ENCODE data around the gene KIAA0753.

Gene KIAA0753

DNA sequence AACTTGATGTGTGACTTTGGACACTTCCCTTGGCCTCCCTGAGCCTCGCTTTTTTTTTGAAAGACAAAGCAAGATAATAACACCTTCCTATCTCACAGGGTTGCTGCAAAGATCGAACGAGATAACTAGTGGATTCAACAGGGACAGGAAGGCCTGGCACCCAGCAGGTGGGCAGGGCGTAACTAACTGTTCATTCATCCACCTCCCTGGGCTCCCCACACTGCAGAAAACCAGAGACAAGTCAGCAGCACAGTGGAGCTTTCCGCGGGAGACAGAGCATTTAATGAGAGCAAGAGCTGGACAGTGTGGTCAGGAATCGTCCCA, 43.9 kb upstream of the KIAA0753 start:
- no peak overlapping the region for H3K9ac ChIP-seq (ENCODE audit: low read length)
- no peak overlapping the region for H3K4me2 ChIP-seq (ENCODE audit: low read length)
- H3K79me2 ChIP-seq (ENCODE audit: low read length) = no peaks in the 10 kb centered on the region
- H3K36me3 ChIP-seq (replicated peaks; ENCODE audit: low read depth, low read length) = no peaks in the 10 kb centered on the region
- H3K27ac ChIP-seq (ENCODE audit: low read length) = no peak overlapping the region
- no peak overlapping the region for H3K4me3 ChIP-seq (ENCODE audit: low read length)
- H2AFZ ChIP-seq (ENCODE audit: low read depth, low read length) = no peak overlapping the region
- H3K27me3 ChIP-seq (ENCODE audit: low read depth, low read length) = no peaks in the 10 kb centered on the region
- no peaks in the 10 kb centered on the region for H3K9me3 ChIP-seq (ENCODE audit: insufficient read depth, low read length)
- TF ChIP-seq EZH2phosphoT487 (IDR thresholded peaks at IDR 0.05; ENCODE audit: low read depth) (no peak), CTCF (IDR thresholded peaks at IDR 0.05; ENCODE audit: low read depth, low read length) (no peak)
- no peaks in the 10 kb centered on the region for H3K4me1 ChIP-seq (ENCODE audit: low read length)
- no peaks in the 10 kb centered on the region for H4K20me1 ChIP-seq (ENCODE audit: insufficient read depth, low read length)

- H3K9me3 ChIP-seq (ENCODE audit: insufficient read depth, low read length) = no peaks in the 10 kb centered on the region
- no peak overlapping the region for H3K9ac ChIP-seq (ENCODE audit: low read length)
- H3K79me2 ChIP-seq (ENCODE audit: low read length) = no peaks in the 10 kb centered on the region
- H3K36me3 ChIP-seq (replicated peaks; ENCODE audit: low read depth, low read length) = no peaks in the 10 kb centered on the region
- TF ChIP-seq EZH2phosphoT487 (IDR thresholded peaks at IDR 0.05; ENCODE audit: low read depth) (no peak), CTCF (IDR thresholded peaks at IDR 0.05; ENCODE audit: low read depth, low read length) (no peak)
- no peaks in the 10 kb centered on the region for H3K27me3 ChIP-seq (ENCODE audit: low read depth, low read length)
- H3K4me3 ChIP-seq (ENCODE audit: low read length) = no peak overlapping the region
- no peak overlapping the region for H2AFZ ChIP-seq (ENCODE audit: low read depth, low read length)
- no peaks in the 10 kb centered on the region for H3K4me1 ChIP-seq (ENCODE audit: low read length)
- no peak overlapping the region for H3K27ac ChIP-seq (ENCODE audit: low read length)
- H3K4me2 ChIP-seq (ENCODE audit: low read length) = no peak overlapping the region
- H4K20me1 ChIP-seq (ENCODE audit: insufficient read depth, low read length) = no peaks in the 10 kb centered on the region
These were observed 43.4 kb upstream of the KIAA0753 start for GRCh38 chr17:6683730-6684459.

DNA sequence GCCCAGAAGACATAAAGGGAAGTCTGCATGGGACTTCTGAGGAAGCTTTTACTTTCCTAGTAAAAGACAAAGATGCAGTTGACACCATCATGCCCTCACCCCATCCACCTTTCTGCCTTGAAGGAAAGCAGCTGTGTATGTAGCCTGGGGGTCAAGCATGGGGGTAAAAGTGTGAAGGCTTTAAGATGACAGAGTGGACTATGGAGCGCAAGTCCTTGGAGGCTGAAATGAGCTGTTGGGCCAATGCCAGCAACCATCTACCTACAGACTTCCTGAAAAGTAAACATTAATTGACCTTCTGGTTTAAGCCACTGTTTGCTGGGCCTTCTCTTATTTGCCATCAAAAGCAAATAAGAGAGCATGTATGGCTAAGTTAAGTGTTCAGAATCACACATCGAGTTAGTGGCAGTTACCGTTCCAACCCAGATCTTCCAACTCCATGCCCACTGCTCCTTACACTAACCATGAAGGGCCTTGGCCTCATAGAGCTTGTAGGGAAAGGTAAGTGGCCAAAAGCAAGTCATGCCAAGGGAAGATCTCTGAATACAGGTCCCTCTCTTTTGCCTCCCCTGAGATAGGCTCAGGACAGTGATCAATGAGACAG, 42.7 kb upstream of the KIAA0753 start:
- no peak overlapping the region for H3K27ac ChIP-seq (ENCODE audit: low read length)
- no peak for TF ChIP-seq EZH2phosphoT487 (IDR thresholded peaks at IDR 0.05; ENCODE audit: low read depth)
- TF ChIP-seq CTCF (IDR thresholded peaks at IDR 0.05; ENCODE audit: low read depth, low read length) = no peak
- H3K36me3 ChIP-seq (replicated peaks; ENCODE audit: low read depth, low read length) = no peaks in the 10 kb centered on the region
- H3K9ac ChIP-seq (ENCODE audit: low read length) = no peak overlapping the region
- no peaks in the 10 kb centered on the region for H3K27me3 ChIP-seq (ENCODE audit: low read depth, low read length)
- no peaks in the 10 kb centered on the region for H3K79me2 ChIP-seq (ENCODE audit: low read length)
- no peak overlapping the region for H3K4me2 ChIP-seq (ENCODE audit: low read length)
- no peaks in the 10 kb centered on the region for H4K20me1 ChIP-seq (ENCODE audit: insufficient read depth, low read length)
- H2AFZ ChIP-seq (ENCODE audit: low read depth, low read length) = no peak overlapping the region
- H3K4me1 ChIP-seq (ENCODE audit: low read length) = no peaks in the 10 kb centered on the region
- H3K9me3 ChIP-seq (ENCODE audit: insufficient read depth, low read length) = no peaks in the 10 kb centered on the region
- no peak overlapping the region for H3K4me3 ChIP-seq (ENCODE audit: low read length)

GRCh38 chr17:6682339-6682738, 41.8 kb upstream of the KIAA0753 start:
- H3K27me3 ChIP-seq (ENCODE audit: low read depth, low read length) = no peaks in the 10 kb centered on the region
- no peaks in the 10 kb centered on the region for H3K9me3 ChIP-seq (ENCODE audit: insufficient read depth, low read length)
- no peak overlapping the region for H3K9ac ChIP-seq (ENCODE audit: low read length)
- no peak overlapping the region for H3K4me3 ChIP-seq (ENCODE audit: low read length)
- no peaks in the 10 kb centered on the region for H3K79me2 ChIP-seq (ENCODE audit: low read length)
- H3K27ac ChIP-seq (ENCODE audit: low read length) = no peak overlapping the region
- H3K4me1 ChIP-seq (ENCODE audit: low read length) = no peaks in the 10 kb centered on the region
- H4K20me1 ChIP-seq (ENCODE audit: insufficient read depth, low read length) = no peaks in the 10 kb centered on the region
- no peaks in the 10 kb centered on the region for H3K36me3 ChIP-seq (replicated peaks; ENCODE audit: low read depth, low read length)
- TF ChIP-seq EZH2phosphoT487 (IDR thresholded peaks at IDR 0.05; ENCODE audit: low read depth) = no peak
- no peak for TF ChIP-seq CTCF (IDR thresholded peaks at IDR 0.05; ENCODE audit: low read depth, low read length)
- no peak overlapping the region for H2AFZ ChIP-seq (ENCODE audit: low read depth, low read length)
- no peak overlapping the region for H3K4me2 ChIP-seq (ENCODE audit: low read length)
